Coronary artery (tissue), 2 donors: Measurements from ENCODE around the gene LCORL.

Experiments used
- DNase-seq: peaks from one replicate; pipeline ENCODE4 v3.0.0-alpha.2; 2017; ENCODE audit warnings: low spot score
- H3K27ac ChIP-seq, 2 donors: fragments of 200-600 bp; sonication (generic); one replicate each; pipeline ENCODE4 v1.5.1; 2016 to 2019
- H3K4me3 ChIP-seq: fragments of 200-600 bp; sonication (generic); 2 replicates; pipeline ENCODE4 v1.5.1; 2016; ENCODE audit warnings: mild to moderate bottlenecking, moderate library complexity
- TF ChIP-seq, protein P1 (sequence below): fragments of 200-600 bp; sonication (generic); IDR thresholded peaks from one replicate; pipeline ENCODE4 v1.5.1; 2019; ENCODE audit warnings: antibody characterized with exemption

LCORL gene

GRCh38 chr4:17805580-17806155 lies 215.9 kb downstream of the LCORL start:
- no peak for DNase-seq
- TF ChIP-seq, protein P1, sequence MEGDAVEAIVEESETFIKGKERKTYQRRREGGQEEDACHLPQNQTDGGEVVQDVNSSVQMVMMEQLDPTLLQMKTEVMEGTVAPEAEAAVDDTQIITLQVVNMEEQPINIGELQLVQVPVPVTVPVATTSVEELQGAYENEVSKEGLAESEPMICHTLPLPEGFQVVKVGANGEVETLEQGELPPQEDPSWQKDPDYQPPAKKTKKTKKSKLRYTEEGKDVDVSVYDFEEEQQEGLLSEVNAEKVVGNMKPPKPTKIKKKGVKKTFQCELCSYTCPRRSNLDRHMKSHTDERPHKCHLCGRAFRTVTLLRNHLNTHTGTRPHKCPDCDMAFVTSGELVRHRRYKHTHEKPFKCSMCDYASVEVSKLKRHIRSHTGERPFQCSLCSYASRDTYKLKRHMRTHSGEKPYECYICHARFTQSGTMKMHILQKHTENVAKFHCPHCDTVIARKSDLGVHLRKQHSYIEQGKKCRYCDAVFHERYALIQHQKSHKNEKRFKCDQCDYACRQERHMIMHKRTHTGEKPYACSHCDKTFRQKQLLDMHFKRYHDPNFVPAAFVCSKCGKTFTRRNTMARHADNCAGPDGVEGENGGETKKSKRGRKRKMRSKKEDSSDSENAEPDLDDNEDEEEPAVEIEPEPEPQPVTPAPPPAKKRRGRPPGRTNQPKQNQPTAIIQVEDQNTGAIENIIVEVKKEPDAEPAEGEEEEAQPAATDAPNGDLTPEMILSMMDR: no peak
- no peak overlapping the region for H3K27ac ChIP-seq
- no peak overlapping the region for H3K4me3 ChIP-seq

DNA sequence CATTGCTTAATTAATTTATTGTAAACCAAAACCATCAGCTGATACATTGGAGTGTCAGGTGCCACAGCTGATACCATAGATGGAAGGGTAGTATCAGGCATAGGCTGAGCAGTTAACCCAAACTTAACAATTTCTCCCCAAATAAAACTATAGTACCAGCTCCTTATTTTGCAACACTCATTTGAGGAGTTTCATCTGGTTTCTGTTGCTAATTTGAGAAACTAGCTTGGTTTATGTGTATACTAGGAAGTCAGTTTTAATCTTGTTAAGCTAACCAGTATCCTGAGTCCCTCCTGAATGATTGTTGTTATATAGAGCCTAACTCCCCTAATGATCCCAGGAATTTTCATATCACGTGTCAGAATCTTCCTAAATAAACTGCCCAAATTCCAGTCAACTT lies 223.7 kb downstream of the LCORL start:
- DNase-seq: no peak
- Histone ChIP-seq H3K4me3 (no peak overlapping the region), H3K27ac (no peak overlapping the region)
- TF ChIP-seq, protein P1: no peak

DNA sequence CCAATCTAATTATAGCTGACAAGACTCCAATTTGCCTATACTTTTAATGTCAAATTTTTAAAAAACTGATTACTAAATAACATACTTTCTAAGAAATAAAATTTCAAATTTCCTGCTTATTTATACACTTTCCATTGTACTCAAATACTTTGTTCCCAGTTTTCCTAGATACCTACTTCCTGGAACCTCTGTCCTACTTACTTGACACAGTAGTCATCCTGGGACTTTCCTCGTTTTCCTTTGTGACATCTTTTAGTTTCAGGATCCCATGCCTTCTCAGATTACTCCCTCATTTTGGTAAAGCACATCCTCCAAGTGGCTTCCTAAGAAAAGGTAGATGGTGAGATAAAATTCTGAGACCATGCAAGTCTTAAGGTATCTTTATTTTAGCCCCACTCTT lies 226.8 kb downstream of the LCORL start:
- Histone ChIP-seq H3K4me3 (no peak overlapping the region), H3K27ac (no peak overlapping the region)
- DNase-seq: no peak
- TF ChIP-seq, protein P1: no peak
